Measurements from ENCODE around the gene COPG2. TPM values are rescaled to one million over a fixed set of nuclear protein-coding genes. Genes with fewer than 3 reads are reported as not detected.

The COPG2 gene
- total and polyA plus RNA-seq, 2 of the 4 experiments (the other 2 are of a cell fraction), result 18.1 to 50.0 TPM

GRCh38 chr7:130505753-130506152, 162.8 kb downstream of the COPG2 start:
- H3K18ac ChIP-seq (ENCODE audit: low read depth, low read length), result no peak overlapping the region
- in situ Hi-C loops (cut with MboI; ENCODE audit: low sequenced_read_pairs), result no loop called here

More at GRCh38 chr7:130505753-130506152, 162.8 kb downstream of the COPG2 start:
- no peak for TF ChIP-seq RAD21 (IDR thresholded peaks at IDR 0.05; ENCODE audit: low read length)
- no peak for TF ChIP-seq FOS (IDR thresholded peaks at IDR 0.05; ENCODE audit: low read depth, low read length)
- TF ChIP-seq MXI1 (IDR thresholded peaks at IDR 0.05; ENCODE audit: borderline replicate concordance, low read depth, low read length), result no peak
- TF ChIP-seq RFX5 (IDR thresholded peaks at IDR 0.05; ENCODE audit: low read depth, low read length), result no peak
- no peak for TF ChIP-seq BHLHE40 (IDR thresholded peaks at IDR 0.05; ENCODE audit: low read depth, low read length)
- no peak for TF ChIP-seq MAFK (IDR thresholded peaks at IDR 0.05; ENCODE audit: low read depth, low read length)
- no peak for TF ChIP-seq POLR2A (IDR thresholded peaks at IDR 0.05; ENCODE audit: low read depth, low read length)
- no peak for TF ChIP-seq NFE2L2 (IDR thresholded peaks at IDR 0.05; ENCODE audit: low read depth, low read length)
- no peak for TF ChIP-seq RCOR1 (IDR thresholded peaks at IDR 0.05; ENCODE audit: insufficient replicate concordance, low read length)
- no peak for TF ChIP-seq ELK1 (IDR thresholded peaks at IDR 0.05; ENCODE audit: borderline replicate concordance, low read depth, low read length)
- no peak for TF ChIP-seq CTCF (conservative IDR thresholded peaks at IDR 0.05; ENCODE audit: low read depth, low read length)
- no peak for TF ChIP-seq CEBPB (IDR thresholded peaks at IDR 0.05; ENCODE audit: low read depth, low read length)
- TF ChIP-seq CHD1 (IDR thresholded peaks at IDR 0.05; ENCODE audit: low read depth, low read length), result no peak
- TF ChIP-seq MAZ (IDR thresholded peaks at IDR 0.05; ENCODE audit: borderline replicate concordance, low read depth, low read length), result no peak
- no peak for TF ChIP-seq USF2 (IDR thresholded peaks at IDR 0.05; ENCODE audit: low read depth, low read length)
- no peak for TF ChIP-seq SMC3 (IDR thresholded peaks at IDR 0.05; ENCODE audit: low read depth, low read length)
- ChIA-PET POLR2A (ENCODE audit: unreplicated experiment) (no interaction called here), CTCF (interaction anchor here (0.6 to 0.8 kb wide), 2 partner anchors 32 to 341 kb away, joined by 3 to 4 read pairs; no protein-coding TSS in a partner anchor)
- no peaks in the 10 kb centered on the region for H4K20me1 ChIP-seq (ENCODE audit: insufficient read depth, low read length)
- H3K36me3 ChIP-seq (ENCODE audit: control insufficient read depth, insufficient read depth, low read length), result peaks cover 15% of the 10 kb centered on the region
- no peak overlapping the region for H3K4ac ChIP-seq (ENCODE audit: low read depth, low read length)
- dilution Hi-C loops (cut with HindIII; ENCODE audit: low sequenced_read_pairs, unreplicated experiment), result no loop called here
- H3K4me3 ChIP-seq (ENCODE audit: insufficient read depth, low read depth, low read length), result no peak overlapping the region
- H2AK9ac ChIP-seq (replicated peaks; ENCODE audit: low read depth, low read length, poor library complexity), result no peak overlapping the region
- no peak overlapping the region for H3K23ac ChIP-seq (ENCODE audit: low read depth, low read length)
- H3K14ac ChIP-seq (replicated peaks; ENCODE audit: low read depth, low read length), result no peak overlapping the region
- no peaks in the 10 kb centered on the region for H3K9me3 ChIP-seq (ENCODE audit: control insufficient read depth, insufficient read depth, low read length)
- no peaks in the 10 kb centered on the region; a peak in 1 of 4 replicates for H3K79me1 ChIP-seq (ENCODE audit: low read depth in 1 of 2, low read length in 2 of 2)
- H2BK5ac ChIP-seq (ENCODE audit: low read depth, low read length, poor library complexity, severe bottlenecking), result no peak overlapping the region
- no peak overlapping the region for H4K8ac ChIP-seq (ENCODE audit: low read depth in 2 of 2, low read length in 2 of 2)
- no peaks in the 10 kb centered on the region for H3K27me3 ChIP-seq (ENCODE audit: control insufficient read depth, insufficient read depth, low read length)
- TSS peak; percentile 85 for BruUV-seq (replicated peaks)
- H3K9ac ChIP-seq (ENCODE audit: low read depth, low read length), result no peak overlapping the region
- H4K91ac ChIP-seq (ENCODE audit: insufficient read depth, low read depth, low read length), result no peak overlapping the region
- no peak overlapping the region for H3K56ac ChIP-seq (ENCODE audit: extremely low read depth, insufficient read depth, low read length)
- H2BK120ac ChIP-seq (ENCODE audit: low read depth, low read length), result no peak overlapping the region
- peak; percentile 84 for ATAC-seq (ENCODE audit: low read depth)
- peak; percentile 76 for DNase-seq
- no peaks in the 10 kb centered on the region for H3K9me1 ChIP-seq (ENCODE audit: insufficient read depth, low read length)
- no peak overlapping the region for H2AK5ac ChIP-seq (ENCODE audit: low read depth, low read length)
- no peak overlapping the region for H4K5ac ChIP-seq (ENCODE audit: low read depth, low read length)
- H2BK20ac ChIP-seq (ENCODE audit: low read depth, low read length), result no peak overlapping the region
- no peak overlapping the region for H2AFZ ChIP-seq (replicated peaks; ENCODE audit: low read length, poor library complexity)
- H3K4me1 ChIP-seq (ENCODE audit: control insufficient read depth, insufficient read depth, low read length), result no peaks in the 10 kb centered on the region
- H2BK15ac ChIP-seq (ENCODE audit: low read depth, low read length), result no peak overlapping the region
- intact Hi-C loops (cut with micrococcal nuclease), result no loop called here
- H3K27ac ChIP-seq (ENCODE audit: insufficient read depth, low read length), result no peak overlapping the region
- no peak overlapping the region for H3K4me2 ChIP-seq (ENCODE audit: low read depth, low read length)
